IMR-90 (cell line): ENCODE measurements around the gene PLCB4. TPM values are rescaled to one million over a fixed set of nuclear protein-coding genes. Genes with fewer than 3 reads are reported as not detected.

Source experiments
- ATAC-seq: fragments of 200-7000 bp; cut with Tn5 transposase; 2 replicates; pipeline ENCODE4 v1.9.1; 2020; ENCODE audit warnings: low read depth, mild to moderate bottlenecking, moderate library complexity
- BruUV-seq: library from RNA; stranded (reverse); fragments of 400-500 nt; replicated peaks from 2 replicates; lab custom pipeline; 2021; lab: Mats Ljungman, UMichigan
- CTCF ChIA-PET: fragments of 300-600 bp; formaldehyde crosslinking; extraction: SDS; loops from one replicate; lab custom pipeline; 2021; ENCODE audit warnings: antibody characterized with exemption; lab: Yijun Ruan, JAX
- POLR2A ChIA-PET: fragments of 300-600 bp; sonication (Branson Sonifier 250); formaldehyde crosslinking; loops from one replicate; lab custom pipeline; 2022; ENCODE audit warnings: antibody characterized with exemption; ENCODE audit not compliant: unreplicated experiment; lab: Charles Lee
- DNase-seq: peaks from one replicate; pipeline ENCODE4 v3.0.0; 2013
- H2AFZ ChIP-seq: replicated peaks from 2 replicates; pipeline ENCODE3; 2013; ENCODE audit warnings: low read length, mild to moderate bottlenecking; ENCODE audit not compliant: poor library complexity
- H2AK5ac ChIP-seq: 2 replicates; pipeline ENCODE4 v1.6.1; 2013; ENCODE audit warnings: low read depth, low read length, inconsistent platforms
- H2AK9ac ChIP-seq: replicated peaks from 2 replicates; pipeline ENCODE3; 2013; ENCODE audit warnings: mild to moderate bottlenecking, low read depth, low read length, moderate library complexity; ENCODE audit not compliant: poor library complexity
- H2BK120ac ChIP-seq: 2 replicates; pipeline ENCODE4 v1.6.1; 2013; ENCODE audit warnings: low read depth, low read length, inconsistent platforms
- H2BK15ac ChIP-seq: 3 replicates; pipeline ENCODE4 v1.6.1; 2013; ENCODE audit warnings: low read depth, low read length, inconsistent platforms
- H2BK20ac ChIP-seq: 2 replicates; pipeline ENCODE4 v1.6.1; 2013; ENCODE audit warnings: low read depth, mild to moderate bottlenecking, inconsistent platforms, low read length, moderate library complexity
- H2BK5ac ChIP-seq: 2 replicates; pipeline ENCODE4 v1.6.1; 2013; ENCODE audit warnings: mild to moderate bottlenecking, low read depth, low read length, inconsistent platforms; ENCODE audit not compliant: poor library complexity, severe bottlenecking
- H3K14ac ChIP-seq: replicated peaks from 2 replicates; pipeline ENCODE4 v1.6.1; 2013; ENCODE audit warnings: low read depth, low read length, inconsistent platforms
- H3K18ac ChIP-seq: 2 replicates; pipeline ENCODE4 v1.6.1; 2013; ENCODE audit warnings: low read depth, low read length, control low read depth
- H3K23ac ChIP-seq: 2 replicates; pipeline ENCODE4 v1.6.1; 2013; ENCODE audit warnings: low read depth, low read length, inconsistent platforms
- H3K27ac ChIP-seq: 2 replicates; pipeline ENCODE4 v1.5.1; 2013; ENCODE audit warnings: mild to moderate bottlenecking, control low read depth, low read length; ENCODE audit not compliant: insufficient read depth
- H3K27me3 ChIP-seq: 2 replicates; pipeline ENCODE4 v1.6.1; 2013; ENCODE audit warnings: low read length; ENCODE audit not compliant: control insufficient read depth, insufficient read depth
- H3K36me3 ChIP-seq: 2 replicates; pipeline ENCODE4 v1.6.1; 2013; ENCODE audit warnings: low read length, mixed read lengths; ENCODE audit not compliant: control insufficient read depth, insufficient read depth
- H3K4ac ChIP-seq: 2 replicates; pipeline ENCODE4 v1.6.1; 2013; ENCODE audit warnings: low read depth, low read length, inconsistent platforms
- H3K4me1 ChIP-seq: 2 replicates; pipeline ENCODE4 v1.6.1; 2013; ENCODE audit warnings: low read length, mixed read lengths; ENCODE audit not compliant: control insufficient read depth, insufficient read depth
- H3K4me2 ChIP-seq: 2 replicates; pipeline ENCODE4 v1.6.1; 2013; ENCODE audit warnings: low read depth, mild to moderate bottlenecking, control low read depth, low read length, moderate library complexity
- H3K4me3 ChIP-seq: 2 replicates; pipeline ENCODE4 v1.5.1; 2013; ENCODE audit warnings: low read depth, mild to moderate bottlenecking, control low read depth, low read length, moderate library complexity; ENCODE audit not compliant: insufficient read depth
- H3K56ac ChIP-seq: 2 replicates; pipeline ENCODE4 v1.6.1; 2013; ENCODE audit warnings: low read length, inconsistent platforms; ENCODE audit not compliant: insufficient read depth; ENCODE audit errors: extremely low read depth
- H3K79me1 ChIP-seq, 2 experiments: 2 replicates each; pipeline ENCODE4 v1.6.1; 2013; ENCODE audit warnings: low read length in 2 of 2, inconsistent platforms in 1 of 2, low read depth in 1 of 2
- H3K9ac ChIP-seq: 2 replicates; pipeline ENCODE4 v1.6.1; 2013; ENCODE audit warnings: low read depth, low read length, control low read depth
- H3K9me1 ChIP-seq: 2 replicates; pipeline ENCODE4 v1.6.1; 2013; ENCODE audit warnings: low read length, inconsistent platforms; ENCODE audit not compliant: insufficient read depth
- H3K9me3 ChIP-seq: 2 replicates; pipeline ENCODE4 v1.6.1; 2013; ENCODE audit warnings: low read length; ENCODE audit not compliant: control insufficient read depth, insufficient read depth
- H4K20me1 ChIP-seq: 2 replicates; pipeline ENCODE4 v1.6.1; 2013; ENCODE audit warnings: low read length, inconsistent platforms; ENCODE audit not compliant: insufficient read depth
- H4K5ac ChIP-seq: 2 replicates; pipeline ENCODE4 v1.6.1; 2013; ENCODE audit warnings: mild to moderate bottlenecking, low read depth, low read length, control low read depth
- H4K8ac ChIP-seq, 2 experiments: 2 replicates each; pipeline ENCODE4 v1.6.1; 2013; ENCODE audit warnings: low read depth in 2 of 2, low read length in 2 of 2, control low read depth in 1 of 2, inconsistent platforms in 1 of 2
- H4K91ac ChIP-seq: 2 replicates; pipeline ENCODE4 v1.6.1; 2013; ENCODE audit warnings: low read depth, low read length, inconsistent platforms; ENCODE audit not compliant: insufficient read depth
- BHLHE40 ChIP-seq: fragments of 150-350 bp; IDR thresholded peaks from 2 replicates; pipeline ENCODE4 v1.6.1; 2016; ENCODE audit warnings: mild to moderate bottlenecking, low read depth, low read length
- CEBPB ChIP-seq: IDR thresholded peaks from 2 replicates; pipeline ENCODE4 v1.6.1; 2012; ENCODE audit warnings: low read depth, low read length, improper control_type of control experiment
- CHD1 ChIP-seq: IDR thresholded peaks from 2 replicates; pipeline ENCODE4 v1.6.1; 2012; ENCODE audit warnings: low read depth, low read length, improper control_type of control experiment
- FOS ChIP-seq: fragments of 150-350 bp; IDR thresholded peaks from 2 replicates; pipeline ENCODE4 v1.6.1; 2016; ENCODE audit warnings: low read depth, low read length
- MAFK ChIP-seq: IDR thresholded peaks from 2 replicates; pipeline ENCODE4 v1.6.1; 2012; ENCODE audit warnings: low read depth, low read length, improper control_type of control experiment
- MAZ ChIP-seq: IDR thresholded peaks from 2 replicates; pipeline ENCODE4 v1.6.1; 2012; ENCODE audit warnings: low read depth, mild to moderate bottlenecking, low read length, improper control_type of control experiment, moderate library complexity, borderline replicate concordance
- MXI1 ChIP-seq: IDR thresholded peaks from 2 replicates; pipeline ENCODE4 v1.6.1; 2012; ENCODE audit warnings: low read depth, mild to moderate bottlenecking, low read length, moderate library complexity, borderline replicate concordance
- NFE2L2 ChIP-seq: fragments of 150-350 bp; IDR thresholded peaks from 2 replicates; pipeline ENCODE4 v1.6.1; 2016; ENCODE audit warnings: low read depth, mild to moderate bottlenecking, low read length
- SMC3 ChIP-seq: fragments of 150-350 bp; IDR thresholded peaks from 2 replicates; pipeline ENCODE4 v1.6.1; 2016; ENCODE audit warnings: low read depth, mild to moderate bottlenecking, antibody characterized with exemption, low read length, moderate library complexity
- WGBS, 2 experiments: methylation state at CpG; one replicate each; pipeline versions ENCODE4 v1.1.5 to v1.1.7; 2013; ENCODE audit warnings: missing lambda C conversion rate in 2 of 2; ENCODE audit not compliant: insufficient read length in 1 of 2; ENCODE audit errors: extremely low coverage in 2 of 2; 5-methylcytosine and 5-hydroxymethylcytosine counted together
- dilution Hi-C: fragments of 300-500 bp; cut with HindIII; formaldehyde crosslinking; loops from one replicate; pipeline ENCODE4 v1.14.3; 2018; ENCODE audit warnings: low sequenced_read_pairs; ENCODE audit not compliant: unreplicated experiment
- in situ Hi-C: fragments of 300-500 bp; cut with MboI; formaldehyde crosslinking; loops from 3 replicates; pipeline ENCODE4 v1.14.3; 2019; ENCODE audit warnings: low sequenced_read_pairs, inconsistent platforms, mixed read lengths
- intact Hi-C: fragments of 100-400 bp; cut with micrococcal nuclease; formaldehyde crosslinking; loops from 2 replicates; pipeline ENCODE4 v1.10.0; 2022
- polyA plus RNA-seq, 3 experiments: library from polyadenylated mRNA; depleted of rRNA; stranded (reverse); fragments of >200 nt; gene quantifications; 2 replicates each; pipeline ENCODE4 v1.2.3, GENCODE V29; 2012; ENCODE audit warnings: low replicate concordance in 1 of 3
- total RNA-seq: library from RNA; depleted of rRNA; stranded (reverse); fragments of >200 nt; gene quantifications from 2 replicates; pipeline ENCODE4 v1.2.3, GENCODE V29; 2012
- TF ChIP-seq, protein P1 (sequence below): fragments of 150-350 bp; IDR thresholded peaks from 2 replicates; pipeline ENCODE4 v1.6.1; 2017; ENCODE audit warnings: mild to moderate bottlenecking, antibody characterized with exemption, low read length, low read depth

The PLCB4 gene
- total and polyA plus RNA-seq, 2 of the 4 experiments (the other 2 are of a cell fraction): 12.5 to 24.0 TPM

DNA sequence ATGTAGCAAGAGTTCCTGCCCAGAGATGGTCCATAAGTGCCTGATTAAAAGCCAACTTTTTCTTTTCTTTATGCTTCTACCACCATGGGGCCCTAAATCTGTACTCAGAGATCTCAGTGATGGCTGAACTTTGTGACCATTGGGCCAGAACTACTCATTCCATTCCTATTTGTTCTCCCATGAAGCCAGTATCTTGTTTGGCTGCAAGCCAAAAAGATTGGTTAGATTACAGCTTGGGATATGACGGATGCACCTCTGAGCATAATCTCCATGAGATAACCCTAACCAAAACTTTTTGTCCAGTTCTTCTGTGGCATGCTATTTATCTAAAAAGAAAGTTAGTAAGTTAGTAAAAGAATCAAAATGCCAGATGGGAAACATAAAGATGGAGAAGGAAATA, 72.2 kb downstream of the PLCB4 start:
- Histone ChIP-seq H3K9me1 (peaks cover 4% of the 10 kb centered on the region; the same call in 1 of the 2 replicates), H4K20me1 (peaks cover 23% of the 10 kb centered on the region; the same call in 1 of the 2 replicates), H4K91ac (no peak overlapping the region), H3K18ac (no peak overlapping the region), H2BK5ac (no peak overlapping the region), H3K14ac (no peak overlapping the region), H2BK15ac (no peak overlapping the region), H3K4me3 (no peak overlapping the region), H3K4me2 (no peak overlapping the region), H3K27ac (no peak overlapping the region), H3K23ac (no peak overlapping the region), H3K9ac (no peak overlapping the region), H3K27me3 (no peaks in the 10 kb centered on the region), H2AFZ (no peak overlapping the region), H2AK5ac (no peak overlapping the region), H3K56ac (no peak overlapping the region), H3K36me3 (no peaks in the 10 kb centered on the region), H3K79me1 (peaks cover 46 to 73% of the 10 kb centered on the region in 2 experiments), H2BK20ac (no peak overlapping the region), H2AK9ac (no peak overlapping the region), H3K4me1 (peaks cover 3% of the 10 kb centered on the region; the same call in 1 of the 2 replicates), H2BK120ac (no peak overlapping the region), H4K8ac (no peak overlapping the region), H3K9me3 (peaks cover 3% of the 10 kb centered on the region; the same call in 1 of the 2 replicates), H3K4ac (no peak overlapping the region), H4K5ac (no peak overlapping the region)
- CTCF ChIA-PET: interaction anchor here (0.5 kb wide), 1 partner anchor 941 kb away, joined by 3 read pairs; no protein-coding TSS in a partner anchor
- dilution Hi-C loops: no loop called here
- no peak for TF ChIP-seq FOS
- TF ChIP-seq CHD1: no peak
- TF ChIP-seq, protein P1, sequence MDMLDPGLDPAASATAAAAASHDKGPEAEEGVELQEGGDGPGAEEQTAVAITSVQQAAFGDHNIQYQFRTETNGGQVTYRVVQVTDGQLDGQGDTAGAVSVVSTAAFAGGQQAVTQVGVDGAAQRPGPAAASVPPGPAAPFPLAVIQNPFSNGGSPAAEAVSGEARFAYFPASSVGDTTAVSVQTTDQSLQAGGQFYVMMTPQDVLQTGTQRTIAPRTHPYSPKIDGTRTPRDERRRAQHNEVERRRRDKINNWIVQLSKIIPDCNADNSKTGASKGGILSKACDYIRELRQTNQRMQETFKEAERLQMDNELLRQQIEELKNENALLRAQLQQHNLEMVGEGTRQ: no peak
- TF ChIP-seq MXI1: no peak
- TF ChIP-seq SMC3: no peak
- no peak for TF ChIP-seq MAZ
- TF ChIP-seq MAFK: no peak
- no peak for TF ChIP-seq CEBPB
- TF ChIP-seq BHLHE40: no peak
- no peak for TF ChIP-seq NFE2L2
- no TSS peak for BruUV-seq
- no peak for DNase-seq
- POLR2A ChIA-PET: no interaction called here
- no CpG with 5 or more reads among the region's 1 CpG for WGBS, 2 experiments
- in situ Hi-C loops: no loop called here
- intact Hi-C loops: no loop called here
- ATAC-seq: no peak
